ENCODE data around the gene CADM3. TPM values are rescaled to one million over a fixed set of nuclear protein-coding genes. Genes with fewer than 3 reads are reported as not detected.

The CADM3 gene
- total RNA-seq, 1 donor from 2014 or later, result 23.8 TPM

- Histone ChIP-seq H3K27me3 (no peaks in the 10 kb centered on the region), H3K27ac (no peak overlapping the region), H3K36me3 (no peaks in the 10 kb centered on the region), H3K9me3 (no peaks in the 10 kb centered on the region), H3K4me3 (no peak overlapping the region), H3K4me1 (no peaks in the 10 kb centered on the region)
- intact Hi-C loops (cut with DNase I), result no loop called here
- TF ChIP-seq, protein P1, sequence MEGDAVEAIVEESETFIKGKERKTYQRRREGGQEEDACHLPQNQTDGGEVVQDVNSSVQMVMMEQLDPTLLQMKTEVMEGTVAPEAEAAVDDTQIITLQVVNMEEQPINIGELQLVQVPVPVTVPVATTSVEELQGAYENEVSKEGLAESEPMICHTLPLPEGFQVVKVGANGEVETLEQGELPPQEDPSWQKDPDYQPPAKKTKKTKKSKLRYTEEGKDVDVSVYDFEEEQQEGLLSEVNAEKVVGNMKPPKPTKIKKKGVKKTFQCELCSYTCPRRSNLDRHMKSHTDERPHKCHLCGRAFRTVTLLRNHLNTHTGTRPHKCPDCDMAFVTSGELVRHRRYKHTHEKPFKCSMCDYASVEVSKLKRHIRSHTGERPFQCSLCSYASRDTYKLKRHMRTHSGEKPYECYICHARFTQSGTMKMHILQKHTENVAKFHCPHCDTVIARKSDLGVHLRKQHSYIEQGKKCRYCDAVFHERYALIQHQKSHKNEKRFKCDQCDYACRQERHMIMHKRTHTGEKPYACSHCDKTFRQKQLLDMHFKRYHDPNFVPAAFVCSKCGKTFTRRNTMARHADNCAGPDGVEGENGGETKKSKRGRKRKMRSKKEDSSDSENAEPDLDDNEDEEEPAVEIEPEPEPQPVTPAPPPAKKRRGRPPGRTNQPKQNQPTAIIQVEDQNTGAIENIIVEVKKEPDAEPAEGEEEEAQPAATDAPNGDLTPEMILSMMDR (IDR thresholded peaks at IDR 0.05), result peak; percentile 38 to 52 (median 40)
- TF ChIP-seq POLR2AphosphoS5 (IDR thresholded peaks at IDR 0.05; ENCODE audit: insufficient read depth in 1 of 2, low read depth in 1 of 2), result no peak
- peak in 1 of 2 donors; percentile 79 for DNase-seq (ENCODE audit: extremely low spot score in 2 of 2)
These were observed 40.1 kb downstream of the CADM3 start for GRCh38 chr1:159211331-159212136.

DNA sequence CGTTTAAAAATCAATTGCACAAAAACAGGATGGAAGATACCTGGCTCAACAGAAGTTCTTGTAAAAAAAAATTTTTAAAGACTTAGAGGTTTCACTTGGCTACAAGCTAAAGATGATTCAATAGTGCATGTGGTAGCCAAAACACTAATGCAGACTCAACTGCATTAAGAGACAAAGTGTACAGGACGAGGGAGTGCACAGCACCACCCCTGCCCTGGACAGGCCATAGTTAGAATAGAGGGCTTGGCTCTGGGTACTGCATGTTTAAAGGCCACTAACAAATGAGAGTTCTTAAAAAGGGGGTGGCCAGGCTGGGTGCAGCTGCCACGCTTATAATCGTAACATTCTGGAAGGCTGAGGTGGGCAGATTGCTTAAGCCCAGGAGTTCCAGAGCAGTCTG is 41.2 kb downstream of the CADM3 start:
- H3K9me3 ChIP-seq, result no peaks in the 10 kb centered on the region
- no peak overlapping the region for H3K4me3 ChIP-seq
- H3K27me3 ChIP-seq, result no peaks in the 10 kb centered on the region
- DNase-seq (ENCODE audit: extremely low spot score in 2 of 2), result no peak
- H3K27ac ChIP-seq, result no peak overlapping the region
- intact Hi-C loops (cut with DNase I), result no loop called here
- no peaks in the 10 kb centered on the region for H3K36me3 ChIP-seq
- H3K4me1 ChIP-seq, result no peaks in the 10 kb centered on the region
- TF ChIP-seq POLR2AphosphoS5 (IDR thresholded peaks at IDR 0.05; ENCODE audit: insufficient read depth in 1 of 2, low read depth in 1 of 2), result no peak
- TF ChIP-seq POLR2A (IDR thresholded peaks at IDR 0.05), result no peak
- TF ChIP-seq, protein P1 (IDR thresholded peaks at IDR 0.05), result no peak

GRCh38 chr1:159214149-159214760 is 42.8 kb downstream of the CADM3 start:
- no peaks in the 10 kb centered on the region for H3K27me3 ChIP-seq
- H3K4me1 ChIP-seq, result no peaks in the 10 kb centered on the region
- no peaks in the 10 kb centered on the region for H3K9me3 ChIP-seq
- no peak overlapping the region for H3K27ac ChIP-seq
- intact Hi-C loops (cut with DNase I), result no loop called here
- no peak for DNase-seq (ENCODE audit: extremely low spot score in 2 of 2)
- H3K36me3 ChIP-seq, result no peaks in the 10 kb centered on the region
- H3K4me3 ChIP-seq, result no peak overlapping the region
- no peak for TF ChIP-seq POLR2AphosphoS5 (IDR thresholded peaks at IDR 0.05; ENCODE audit: insufficient read depth in 1 of 2, low read depth in 1 of 2)
- TF ChIP-seq POLR2A (IDR thresholded peaks at IDR 0.05), result no peak
- TF ChIP-seq, protein P1 (IDR thresholded peaks at IDR 0.05), result peak; percentile 34 to 75 (median 66)

DNA sequence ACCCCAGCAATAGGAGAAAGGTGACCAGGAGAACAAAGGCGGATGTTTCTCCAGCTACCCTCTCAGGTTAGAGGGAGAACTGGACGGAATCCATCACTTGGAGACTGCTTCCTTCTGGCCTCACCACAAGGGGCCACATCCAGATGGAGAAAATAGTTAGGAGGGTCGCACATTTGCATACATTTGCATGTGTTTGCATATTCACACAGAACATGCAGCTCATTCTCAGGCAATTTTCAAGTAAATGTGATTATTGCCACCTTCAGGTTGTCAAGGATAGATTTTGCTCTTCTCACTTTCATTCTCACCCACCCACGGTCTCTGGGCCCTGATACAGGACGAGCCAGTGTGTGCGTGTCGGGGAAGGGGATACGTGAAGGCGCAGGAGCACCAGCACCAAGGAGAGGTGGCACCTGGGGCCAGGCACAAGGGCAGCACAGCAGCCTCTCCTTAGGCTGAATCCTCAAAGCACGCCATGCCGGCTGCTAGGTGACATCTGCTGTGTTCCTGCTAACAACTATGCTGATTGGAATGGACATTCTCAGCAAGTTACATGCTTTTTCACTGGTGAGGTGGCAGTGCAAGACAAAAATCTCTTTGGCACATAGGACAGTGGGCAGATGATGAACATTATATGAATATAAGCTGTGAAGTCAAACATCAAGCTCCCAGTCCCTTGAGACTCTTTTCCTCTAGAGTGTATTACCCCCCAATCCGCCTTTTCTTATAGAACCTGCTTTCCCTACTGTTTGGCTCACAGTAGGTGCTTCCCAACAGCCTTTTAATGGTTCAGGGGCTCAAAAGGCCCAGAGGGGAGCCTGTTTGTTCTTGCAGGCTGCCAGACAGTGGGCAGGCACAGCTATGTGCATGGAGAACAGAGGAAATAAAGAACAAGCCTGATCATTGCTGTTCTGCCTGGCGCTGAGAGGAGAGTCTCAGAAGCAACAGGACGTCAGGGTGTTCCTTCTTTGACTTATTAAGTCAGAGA is 47.5 kb downstream of the CADM3 start:
- H3K27me3 ChIP-seq, result no peaks in the 10 kb centered on the region
- TF ChIP-seq, protein P1 (IDR thresholded peaks at IDR 0.05), result no peak
- TF ChIP-seq POLR2A (IDR thresholded peaks at IDR 0.05) (no peak), POLR2AphosphoS5 (IDR thresholded peaks at IDR 0.05; ENCODE audit: insufficient read depth in 1 of 2, low read depth in 1 of 2) (no peak)
- H3K36me3 ChIP-seq, result no peaks in the 10 kb centered on the region
- H3K4me3 ChIP-seq, result no peak overlapping the region
- no peak overlapping the region for H3K27ac ChIP-seq
- no peak for DNase-seq (ENCODE audit: extremely low spot score in 2 of 2)
- no peaks in the 10 kb centered on the region for H3K9me3 ChIP-seq
- intact Hi-C loops (cut with DNase I), result no loop called here
- H3K4me1 ChIP-seq, result no peaks in the 10 kb centered on the region
